GM19351 (cell line): ENCODE data around the gene C11orf54.

ENCODE experiments used
- ATAC-seq: cut with Tn5 transposase; IDR thresholded peaks from one replicate; pipeline ENCODE4 v1.9.1; 2021; ENCODE audit warnings: mild to moderate bottlenecking, moderate library complexity; ENCODE audit not compliant: unreplicated experiment

Gene C11orf54

GRCh38 chr11:93741094-93741881 is at the start of gene C11orf54, which contains the start of gene TAF1D:
C11orf54 (plus strand) TSS chr11:93741672; CDS start chr11:93747394, 5,722 bp downstream.
TAF1D (minus strand) TSS chr11:93741495; CDS start chr11:93739304, 2,191 bp downstream.
- peak; percentile 78 for ATAC-seq

- no peak for ATAC-seq
These were observed 47.4 kb upstream of the C11orf54 start for GRCh38 chr11:93694109-93694508.

GRCh38 chr11:93694557-93694956 is 46.9 kb upstream of the C11orf54 start:
- ATAC-seq, result no peak

- no peak for ATAC-seq
These were observed 43.9 kb upstream of the C11orf54 start for GRCh38 chr11:93697611-93698010.

GRCh38 chr11:93700830-93701229 is 40.6 kb upstream of the C11orf54 start:
- ATAC-seq, result no peak

GRCh38 chr11:93704237-93704636 is 37.2 kb upstream of the C11orf54 start:
- ATAC-seq, result no peak

GRCh38 chr11:93710239-93710638 is 31.2 kb upstream of the C11orf54 start:
- ATAC-seq, result no peak

- no peak for ATAC-seq
These were observed 28.8 kb upstream of the C11orf54 start for GRCh38 chr11:93712678-93713077.

GRCh38 chr11:93715797-93716396 is 25.6 kb upstream of the C11orf54 start:
- no peak for ATAC-seq

GRCh38 chr11:93717501-93717900 is 24.0 kb upstream of the C11orf54 start:
- no peak for ATAC-seq

GRCh38 chr11:93718057-93718563 is 23.4 kb upstream of the C11orf54 start:
- ATAC-seq, result peak; percentile 95

- no peak for ATAC-seq
These were observed 22.2 kb upstream of the C11orf54 start for GRCh38 chr11:93719310-93719709.

- no peak for ATAC-seq
These were observed 20.9 kb upstream of the C11orf54 start for GRCh38 chr11:93720522-93720921.

- ATAC-seq, result no peak
These were observed 17.4 kb upstream of the C11orf54 start for GRCh38 chr11:93724089-93724488.

- no peak for ATAC-seq
These were observed 13.3 kb upstream of the C11orf54 start for GRCh38 chr11:93727985-93728791.

GRCh38 chr11:93728792-93729128 is 12.7 kb upstream of the C11orf54 start:
- ATAC-seq, result no peak

GRCh38 chr11:93729129-93729616 is 12.3 kb upstream of the C11orf54 start:
- no peak for ATAC-seq

GRCh38 chr11:93730108-93731107 is 11.1 kb upstream of the C11orf54 start:
- no peak for ATAC-seq

GRCh38 chr11:93732237-93732892 is 9.1 kb upstream of the C11orf54 start:
- no peak for ATAC-seq
